ENCODE data around the gene TCF7.

Gene TCF7

GRCh38 chr5:134113902-134114875 lies at the start of gene TCF7:
Gene TCF7 (plus strand): TSS chr5:134114681. CDS start chr5:134114907, 226 bp downstream.
- H3K9me3 ChIP-seq (ENCODE audit: control insufficient read depth, insufficient read depth, low read length) = no peaks in the 10 kb centered on the region
- H3K4me1 ChIP-seq (ENCODE audit: insufficient read depth, low read length) = peaks cover 3% of the 10 kb centered on the region; the same call in 1 of the 2 replicates
- peaks cover 5% of the 10 kb centered on the region; the same call in 1 of the 2 replicates for H3K36me3 ChIP-seq (ENCODE audit: insufficient read depth, low read length)
- H3K9ac ChIP-seq (ENCODE audit: low read depth, low read length) = peak within 1 kb of the TSS; percentile 75

GRCh38 chr5:134069553-134069952 lies 44.9 kb upstream of the TCF7 start:
- Histone ChIP-seq H3K9me3 (ENCODE audit: control insufficient read depth, insufficient read depth, low read length) (no peaks in the 10 kb centered on the region), H3K9ac (ENCODE audit: low read depth, low read length) (no peak overlapping the region), H3K36me3 (ENCODE audit: insufficient read depth, low read length) (no peaks in the 10 kb centered on the region), H3K4me1 (ENCODE audit: insufficient read depth, low read length) (peaks cover 10% of the 10 kb centered on the region)

- peaks cover 10% of the 10 kb centered on the region for H3K4me1 ChIP-seq (ENCODE audit: insufficient read depth, low read length)
- no peaks in the 10 kb centered on the region for H3K9me3 ChIP-seq (ENCODE audit: control insufficient read depth, insufficient read depth, low read length)
- H3K9ac ChIP-seq (ENCODE audit: low read depth, low read length) = peak overlapping the region; percentile 60
- H3K36me3 ChIP-seq (ENCODE audit: insufficient read depth, low read length) = no peaks in the 10 kb centered on the region
These were observed 43.5 kb upstream of the TCF7 start for GRCh38 chr5:134070725-134071613.

GRCh38 chr5:134071614-134072207 lies 42.8 kb upstream of the TCF7 start:
- no peaks in the 10 kb centered on the region for H3K9me3 ChIP-seq (ENCODE audit: control insufficient read depth, insufficient read depth, low read length)
- H3K36me3 ChIP-seq (ENCODE audit: insufficient read depth, low read length) = no peaks in the 10 kb centered on the region
- peaks cover 10% of the 10 kb centered on the region for H3K4me1 ChIP-seq (ENCODE audit: insufficient read depth, low read length)
- H3K9ac ChIP-seq (ENCODE audit: low read depth, low read length) = peak overlapping the region; percentile 60; the same call in 1 of the 2 replicates

- no peaks in the 10 kb centered on the region for H3K36me3 ChIP-seq (ENCODE audit: insufficient read depth, low read length)
- H3K4me1 ChIP-seq (ENCODE audit: insufficient read depth, low read length) = peaks cover 10% of the 10 kb centered on the region
- H3K9ac ChIP-seq (ENCODE audit: low read depth, low read length) = no peak overlapping the region
- no peaks in the 10 kb centered on the region for H3K9me3 ChIP-seq (ENCODE audit: control insufficient read depth, insufficient read depth, low read length)
These were observed 41.8 kb upstream of the TCF7 start for GRCh38 chr5:134072471-134073210.

GRCh38 chr5:134073404-134073803 lies 41.1 kb upstream of the TCF7 start:
- H3K4me1 ChIP-seq (ENCODE audit: insufficient read depth, low read length) = peaks cover 10% of the 10 kb centered on the region
- no peak overlapping the region for H3K9ac ChIP-seq (ENCODE audit: low read depth, low read length)
- H3K9me3 ChIP-seq (ENCODE audit: control insufficient read depth, insufficient read depth, low read length) = no peaks in the 10 kb centered on the region
- H3K36me3 ChIP-seq (ENCODE audit: insufficient read depth, low read length) = no peaks in the 10 kb centered on the region

- Histone ChIP-seq H3K36me3 (ENCODE audit: insufficient read depth, low read length) (no peaks in the 10 kb centered on the region), H3K9me3 (ENCODE audit: control insufficient read depth, insufficient read depth, low read length) (no peaks in the 10 kb centered on the region), H3K4me1 (ENCODE audit: insufficient read depth, low read length) (peaks cover 6% of the 10 kb centered on the region; the same call in 1 of the 2 replicates), H3K9ac (ENCODE audit: low read depth, low read length) (no peak overlapping the region)
These were observed 39.4 kb upstream of the TCF7 start for GRCh38 chr5:134075102-134075501.

GRCh38 chr5:134077926-134078580 lies 36.4 kb upstream of the TCF7 start:
- H3K9me3 ChIP-seq (ENCODE audit: control insufficient read depth, insufficient read depth, low read length) = no peaks in the 10 kb centered on the region
- no peaks in the 10 kb centered on the region for H3K36me3 ChIP-seq (ENCODE audit: insufficient read depth, low read length)
- H3K9ac ChIP-seq (ENCODE audit: low read depth, low read length) = no peak overlapping the region
- no peaks in the 10 kb centered on the region for H3K4me1 ChIP-seq (ENCODE audit: insufficient read depth, low read length)

GRCh38 chr5:134079748-134080581 lies 34.5 kb upstream of the TCF7 start:
- no peaks in the 10 kb centered on the region for H3K36me3 ChIP-seq (ENCODE audit: insufficient read depth, low read length)
- H3K4me1 ChIP-seq (ENCODE audit: insufficient read depth, low read length) = no peaks in the 10 kb centered on the region
- no peak overlapping the region for H3K9ac ChIP-seq (ENCODE audit: low read depth, low read length)
- no peaks in the 10 kb centered on the region for H3K9me3 ChIP-seq (ENCODE audit: control insufficient read depth, insufficient read depth, low read length)

- H3K9ac ChIP-seq (ENCODE audit: low read depth, low read length) = no peak overlapping the region
- no peaks in the 10 kb centered on the region for H3K4me1 ChIP-seq (ENCODE audit: insufficient read depth, low read length)
- no peaks in the 10 kb centered on the region for H3K36me3 ChIP-seq (ENCODE audit: insufficient read depth, low read length)
- H3K9me3 ChIP-seq (ENCODE audit: control insufficient read depth, insufficient read depth, low read length) = no peaks in the 10 kb centered on the region
These were observed 32.1 kb upstream of the TCF7 start for GRCh38 chr5:134082264-134082992.

- no peak overlapping the region for H3K9ac ChIP-seq (ENCODE audit: low read depth, low read length)
- no peaks in the 10 kb centered on the region for H3K9me3 ChIP-seq (ENCODE audit: control insufficient read depth, insufficient read depth, low read length)
- no peaks in the 10 kb centered on the region; the same call in 1 of the 2 replicates for H3K4me1 ChIP-seq (ENCODE audit: insufficient read depth, low read length)
- H3K36me3 ChIP-seq (ENCODE audit: insufficient read depth, low read length) = no peaks in the 10 kb centered on the region
These were observed 31.0 kb upstream of the TCF7 start for GRCh38 chr5:134083517-134083916.

- peaks cover 3% of the 10 kb centered on the region for H3K4me1 ChIP-seq (ENCODE audit: insufficient read depth, low read length)
- H3K9ac ChIP-seq (ENCODE audit: low read depth, low read length) = no peak overlapping the region
- H3K9me3 ChIP-seq (ENCODE audit: control insufficient read depth, insufficient read depth, low read length) = no peaks in the 10 kb centered on the region
- no peaks in the 10 kb centered on the region for H3K36me3 ChIP-seq (ENCODE audit: insufficient read depth, low read length)
These were observed 30.4 kb upstream of the TCF7 start for GRCh38 chr5:134084022-134084565.

Measured in ES-I3 (cell line).